Glutamatergic neuron (in vitro differentiated cells): ENCODE data around the gene MND1. TPM values are rescaled to one million over a fixed set of nuclear protein-coding genes. Genes with fewer than 3 reads are reported as not detected.

Source experiments
- DNase-seq: peaks from one replicate; pipeline ENCODE4 v3.0.0; 2022
- H3K27ac Mint-ChIP-seq: one replicate; pipeline ENCODE4 v1.8.0; 2020; ENCODE audit warnings: mild to moderate bottlenecking, mixed read lengths, inconsistent platforms; ENCODE audit not compliant: unreplicated experiment
- H3K27me3 Mint-ChIP-seq: one replicate; pipeline ENCODE4 v1.8.0; 2020; ENCODE audit warnings: mild to moderate bottlenecking, moderate library complexity, mixed read lengths, inconsistent platforms; ENCODE audit not compliant: unreplicated experiment
- H3K36me3 Mint-ChIP-seq: one replicate; pipeline ENCODE4 v1.8.0; 2020; ENCODE audit warnings: mild to moderate bottlenecking, mixed read lengths, inconsistent platforms; ENCODE audit not compliant: unreplicated experiment
- H3K4me1 Mint-ChIP-seq: one replicate; pipeline ENCODE4 v1.8.0; 2020; ENCODE audit warnings: mild to moderate bottlenecking, low read depth, mixed read lengths, inconsistent platforms; ENCODE audit not compliant: unreplicated experiment
- H3K4me3 Mint-ChIP-seq: one replicate; pipeline ENCODE4 v1.8.0; 2020; ENCODE audit warnings: mild to moderate bottlenecking, mixed read lengths, inconsistent platforms; ENCODE audit not compliant: unreplicated experiment
- H3K9me3 Mint-ChIP-seq: one replicate; pipeline ENCODE4 v1.8.0; 2020; ENCODE audit warnings: mild to moderate bottlenecking, moderate library complexity, mixed read lengths, inconsistent platforms; ENCODE audit not compliant: unreplicated experiment
- total RNA-seq: library from RNA; stranded (reverse); fragmentation: NEBNext Ultra II Directional; extraction: Animal tissue kit (Norgen Biotek cat#: 25700); gene quantifications from one replicate; pipeline ENCODE4 v1.2.1, GENCODE V29; 2021; ENCODE audit not compliant: unreplicated experiment
- TF ChIP-seq, protein P1 (sequence below): fragments of 200-600 bp; sonication (generic); IDR thresholded peaks from one replicate; pipeline ENCODE4 v1.5.0; 2021; ENCODE audit not compliant: partially characterized antibody, unreplicated experiment

The MND1 gene
- total RNA-seq, 1 donor from 2014 or later = 2.0 TPM

DNA sequence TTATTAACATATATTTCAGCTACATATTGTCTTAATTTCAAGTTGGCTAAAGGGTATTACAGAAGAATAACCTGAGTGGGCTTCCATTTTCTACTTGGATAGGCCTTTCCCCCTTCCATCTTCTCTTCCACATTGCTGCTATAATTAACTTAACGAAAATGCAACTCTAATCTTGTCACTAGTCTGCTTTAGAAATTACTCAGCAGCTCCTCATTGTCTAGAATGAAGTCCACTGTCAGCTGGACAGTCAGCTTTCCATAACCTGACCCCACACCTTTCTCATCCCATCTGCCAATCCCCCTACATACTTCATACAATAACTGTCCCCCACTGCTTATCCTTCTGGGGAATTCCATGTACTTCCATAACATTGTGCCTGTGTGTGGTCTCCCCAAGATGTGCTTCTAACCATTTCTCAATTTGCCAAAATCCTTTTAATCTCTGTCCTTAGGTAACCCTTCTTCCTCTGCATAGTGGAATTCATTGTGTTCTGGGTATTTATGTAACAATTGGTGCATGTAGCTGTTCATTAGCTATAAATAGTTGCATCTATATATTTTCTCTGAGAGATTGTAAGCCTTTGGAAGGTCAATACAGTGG, 4.8 kb downstream of the MND1 start:
- H3K4me3 Mint-ChIP-seq = no peak overlapping the region
- TF ChIP-seq, protein P1, sequence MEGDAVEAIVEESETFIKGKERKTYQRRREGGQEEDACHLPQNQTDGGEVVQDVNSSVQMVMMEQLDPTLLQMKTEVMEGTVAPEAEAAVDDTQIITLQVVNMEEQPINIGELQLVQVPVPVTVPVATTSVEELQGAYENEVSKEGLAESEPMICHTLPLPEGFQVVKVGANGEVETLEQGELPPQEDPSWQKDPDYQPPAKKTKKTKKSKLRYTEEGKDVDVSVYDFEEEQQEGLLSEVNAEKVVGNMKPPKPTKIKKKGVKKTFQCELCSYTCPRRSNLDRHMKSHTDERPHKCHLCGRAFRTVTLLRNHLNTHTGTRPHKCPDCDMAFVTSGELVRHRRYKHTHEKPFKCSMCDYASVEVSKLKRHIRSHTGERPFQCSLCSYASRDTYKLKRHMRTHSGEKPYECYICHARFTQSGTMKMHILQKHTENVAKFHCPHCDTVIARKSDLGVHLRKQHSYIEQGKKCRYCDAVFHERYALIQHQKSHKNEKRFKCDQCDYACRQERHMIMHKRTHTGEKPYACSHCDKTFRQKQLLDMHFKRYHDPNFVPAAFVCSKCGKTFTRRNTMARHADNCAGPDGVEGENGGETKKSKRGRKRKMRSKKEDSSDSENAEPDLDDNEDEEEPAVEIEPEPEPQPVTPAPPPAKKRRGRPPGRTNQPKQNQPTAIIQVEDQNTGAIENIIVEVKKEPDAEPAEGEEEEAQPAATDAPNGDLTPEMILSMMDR = no peak
- DNase-seq = no peak
- no peaks in the 10 kb centered on the region for H3K27me3 Mint-ChIP-seq
- no peaks in the 10 kb centered on the region for H3K9me3 Mint-ChIP-seq
- no peak overlapping the region for H3K27ac Mint-ChIP-seq
- H3K36me3 Mint-ChIP-seq = no peaks in the 10 kb centered on the region
- H3K4me1 Mint-ChIP-seq = peaks cover 2% of the 10 kb centered on the region

DNA sequence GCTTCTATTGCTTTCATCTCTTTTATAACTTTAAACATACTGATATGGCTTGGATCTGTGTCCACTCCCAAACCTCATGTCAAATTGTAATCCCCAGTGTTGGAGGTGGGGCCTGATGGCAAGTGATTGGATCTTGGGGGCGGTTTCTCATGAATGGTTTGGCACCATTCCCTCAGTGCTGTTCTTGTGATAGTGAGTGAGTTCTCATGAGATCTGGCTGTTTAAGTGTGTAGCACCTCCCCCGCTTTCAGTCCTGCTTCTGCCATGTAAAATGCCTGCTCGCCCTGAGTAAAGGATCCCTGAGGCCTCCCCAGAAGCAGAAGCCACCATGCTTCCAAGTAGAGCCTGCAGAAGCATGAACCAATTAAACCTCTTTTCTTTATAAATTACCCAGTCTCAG, 17.7 kb downstream of the MND1 start:
- H3K4me3 Mint-ChIP-seq = no peak overlapping the region
- TF ChIP-seq, protein P1 = no peak
- peak; percentile 34 for DNase-seq
- peaks cover 4% of the 10 kb centered on the region for H3K4me1 Mint-ChIP-seq
- no peaks in the 10 kb centered on the region for H3K27me3 Mint-ChIP-seq
- no peaks in the 10 kb centered on the region for H3K36me3 Mint-ChIP-seq
- no peak overlapping the region for H3K27ac Mint-ChIP-seq
- no peaks in the 10 kb centered on the region for H3K9me3 Mint-ChIP-seq

DNA sequence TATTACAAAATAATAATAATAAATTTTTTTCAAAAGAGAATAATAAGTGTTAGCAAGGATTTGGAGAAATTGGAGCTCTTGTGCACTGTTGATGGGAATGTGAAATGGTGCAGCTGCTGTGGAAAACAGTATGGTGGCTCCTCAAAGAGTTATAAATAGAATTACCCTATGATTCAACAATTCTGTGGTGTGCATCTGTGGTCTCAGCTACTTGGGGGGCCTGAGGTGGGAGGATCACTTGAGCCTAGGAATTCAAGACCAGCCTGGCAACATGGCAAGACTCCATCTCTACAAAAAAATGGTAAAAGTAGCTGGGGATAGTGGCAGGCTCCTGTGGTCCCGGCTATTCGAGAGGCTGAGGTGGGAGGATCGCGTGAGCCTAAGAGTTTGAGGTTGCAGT, 19.6 kb downstream of the MND1 start:
- H3K4me1 Mint-ChIP-seq = peaks cover 4% of the 10 kb centered on the region
- no peaks in the 10 kb centered on the region for H3K9me3 Mint-ChIP-seq
- H3K27me3 Mint-ChIP-seq = no peaks in the 10 kb centered on the region
- no peak overlapping the region for H3K4me3 Mint-ChIP-seq
- no peaks in the 10 kb centered on the region for H3K36me3 Mint-ChIP-seq
- TF ChIP-seq, protein P1 = no peak
- H3K27ac Mint-ChIP-seq = no peak overlapping the region
- no peak for DNase-seq

DNA sequence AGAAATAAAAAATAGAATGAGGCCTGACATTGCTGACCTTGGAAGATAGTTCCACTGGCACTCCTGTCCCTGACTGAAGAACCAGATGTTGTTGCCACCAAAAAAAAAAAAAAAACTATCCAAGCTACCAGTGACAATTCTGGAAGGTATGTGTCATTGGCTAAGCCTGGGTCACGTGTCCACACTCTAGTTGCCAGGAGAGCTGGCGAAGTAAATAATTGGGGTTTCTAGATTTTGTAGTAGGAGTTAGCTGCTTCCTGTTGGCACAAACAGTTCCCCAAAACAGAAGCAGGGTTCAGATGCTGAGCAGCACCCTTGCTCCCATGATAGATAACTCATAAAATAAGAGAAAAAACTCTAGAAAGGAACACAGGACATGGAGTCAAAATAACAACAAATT, 20.5 kb downstream of the MND1 start:
- Mint-ChIP-seq H3K4me3 (no peak overlapping the region), H3K27ac (no peak overlapping the region), H3K9me3 (no peaks in the 10 kb centered on the region), H3K4me1 (peaks cover 4% of the 10 kb centered on the region), H3K36me3 (no peaks in the 10 kb centered on the region), H3K27me3 (no peaks in the 10 kb centered on the region)
- DNase-seq = no peak
- TF ChIP-seq, protein P1 = no peak

DNA sequence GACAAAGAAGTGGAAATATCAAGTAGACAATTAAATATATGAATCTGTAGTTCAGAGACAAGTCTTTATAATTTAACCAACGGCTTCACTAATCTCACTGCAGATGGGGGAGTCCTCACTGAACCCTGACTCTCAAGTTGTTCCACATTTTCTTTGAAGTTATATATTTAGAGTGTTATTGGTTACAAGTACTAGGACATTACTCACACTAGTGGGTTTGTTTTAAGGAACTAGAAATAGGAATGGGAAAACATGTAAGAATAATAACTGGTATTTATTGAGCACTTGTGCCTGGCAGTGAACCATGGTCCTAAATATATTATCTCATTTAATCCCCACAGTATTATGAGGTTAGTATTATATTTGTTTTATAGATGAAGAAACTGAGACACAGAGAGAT, 22.0 kb downstream of the MND1 start:
- Mint-ChIP-seq H3K4me3 (no peak overlapping the region), H3K36me3 (peaks cover 2% of the 10 kb centered on the region), H3K27me3 (no peaks in the 10 kb centered on the region), H3K4me1 (peaks cover 4% of the 10 kb centered on the region), H3K27ac (no peak overlapping the region), H3K9me3 (no peaks in the 10 kb centered on the region)
- no peak for DNase-seq
- TF ChIP-seq, protein P1 = no peak
